Mesenteric fat pad (tissue), 1 donor: ENCODE data around the gene TREM1. TPM values are rescaled to one million over a fixed set of nuclear protein-coding genes. Genes with fewer than 3 reads are reported as not detected.

Experiments used
- DNase-seq: peaks from one replicate; pipeline ENCODE4 v3.0.0-alpha.2; 2020; ENCODE audit warnings: low spot score
- long read RNA-seq: library from polyadenylated mRNA; unstranded; transcript quantifications from one replicate; pipeline ENCODE4 v2.0.0, GENCODE V29; 2020
- total RNA-seq: library from RNA; stranded (reverse); fragmentation: NEBNext Ultra II Directional; extraction: Animal tissue kit (Norgen Biotek cat#: 25700); gene quantifications from one replicate; pipeline ENCODE4 v1.2.1, GENCODE V29; 2021
- donor health status: DM: yes; HTN: yes; CAD: no.

Gene TREM1
- total RNA-seq = 20.6 TPM
- long read RNA-seq, transcript TREM1-201 (4 exons, 1,690 nt) = major isoform, 7 of 13 reads
- long read RNA-seq, partial matches to known transcripts = 0 of 13 reads
- long read RNA-seq, other reads (novel, unspliced or antisense) = 5 of 13 reads

DNA sequence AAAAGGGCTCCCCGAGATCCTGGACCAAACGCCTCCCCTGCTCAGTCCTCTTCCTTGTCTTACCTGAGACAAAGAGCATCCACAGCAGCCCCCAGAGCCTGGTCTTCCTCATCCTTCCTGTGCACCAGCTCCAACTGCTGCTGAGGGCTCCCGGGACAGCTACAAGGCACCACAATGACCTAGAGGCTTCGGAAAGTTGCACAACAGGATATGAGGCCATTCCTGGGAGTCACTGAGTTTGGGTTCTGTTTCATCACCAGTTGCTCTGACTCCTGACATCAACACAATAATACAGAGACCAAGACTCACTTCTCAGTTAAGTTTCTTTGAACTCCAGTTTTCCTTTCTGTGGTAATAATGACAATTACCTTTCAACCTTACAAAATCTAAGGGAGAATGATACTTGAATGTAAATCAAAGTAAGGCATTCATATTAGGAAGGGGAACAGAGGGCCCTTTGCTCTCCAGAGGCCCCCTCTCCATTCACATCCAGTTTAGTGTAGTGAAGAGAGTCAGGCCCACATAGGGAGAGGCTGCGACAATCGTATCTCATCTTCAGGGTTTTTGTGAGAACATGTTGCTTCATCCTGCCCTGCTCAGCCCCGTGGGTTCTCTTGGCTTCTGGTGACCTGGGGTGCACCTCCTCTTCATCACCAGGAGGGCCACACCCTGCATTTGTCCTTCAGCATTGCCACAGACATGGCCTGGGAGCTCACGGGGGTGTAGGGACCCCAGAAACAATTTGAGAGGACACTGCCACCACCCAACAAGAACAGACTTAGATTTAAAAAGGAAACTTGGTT lies at the start of gene TREM1:
TSS of gene TREM1 (minus strand) at position 139 of the 803 bp plus-strand sequence. CDS start at position 112, 27 bp downstream.
- no peak for DNase-seq

DNA sequence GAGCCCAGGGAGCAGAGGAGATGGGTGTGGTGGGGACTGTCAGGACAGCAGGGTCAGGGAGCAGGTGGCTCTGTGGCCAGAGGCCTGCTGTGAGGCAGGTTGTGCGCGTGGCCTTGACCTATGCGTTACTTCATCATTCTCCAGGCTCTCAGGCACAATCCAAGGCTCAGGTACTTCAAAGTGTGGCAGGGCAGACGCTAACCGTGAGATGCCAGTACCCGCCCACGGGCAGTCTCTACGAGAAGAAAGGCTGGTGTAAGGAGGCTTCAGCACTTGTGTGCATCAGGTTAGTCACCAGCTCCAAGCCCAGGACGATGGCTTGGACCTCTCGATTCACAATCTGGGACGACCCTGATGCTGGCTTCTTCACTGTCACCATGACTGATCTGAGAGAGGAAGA lies 49.5 kb upstream of the TREM1 start:
- no peak for DNase-seq

DNA sequence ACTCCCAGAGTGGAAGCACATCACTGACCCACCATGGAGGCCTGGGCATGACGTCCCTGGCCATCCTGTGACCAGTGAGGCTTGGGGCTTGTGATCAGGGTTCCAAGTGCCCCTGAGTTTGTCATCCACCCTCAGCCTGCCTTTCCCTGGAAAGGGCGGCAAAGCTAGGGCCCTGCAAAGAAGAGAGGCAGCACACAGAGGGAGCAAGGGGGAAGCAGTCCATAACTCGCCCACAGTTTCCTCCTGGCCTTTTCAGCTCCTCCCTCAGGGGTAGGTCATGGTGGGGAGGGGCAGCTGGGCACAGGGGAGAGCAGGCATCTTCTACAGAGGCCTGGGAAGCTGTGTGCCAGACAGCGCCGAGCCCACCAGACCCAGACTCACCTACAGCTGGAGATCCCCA lies 48.8 kb upstream of the TREM1 start, which contains the start of gene NCR2:
TSS of gene NCR2 (plus strand) at position 313 of the 400 bp plus-strand sequence. CDS start 269 bp downstream, outside the sequence.
- DNase-seq = no peak

DNA sequence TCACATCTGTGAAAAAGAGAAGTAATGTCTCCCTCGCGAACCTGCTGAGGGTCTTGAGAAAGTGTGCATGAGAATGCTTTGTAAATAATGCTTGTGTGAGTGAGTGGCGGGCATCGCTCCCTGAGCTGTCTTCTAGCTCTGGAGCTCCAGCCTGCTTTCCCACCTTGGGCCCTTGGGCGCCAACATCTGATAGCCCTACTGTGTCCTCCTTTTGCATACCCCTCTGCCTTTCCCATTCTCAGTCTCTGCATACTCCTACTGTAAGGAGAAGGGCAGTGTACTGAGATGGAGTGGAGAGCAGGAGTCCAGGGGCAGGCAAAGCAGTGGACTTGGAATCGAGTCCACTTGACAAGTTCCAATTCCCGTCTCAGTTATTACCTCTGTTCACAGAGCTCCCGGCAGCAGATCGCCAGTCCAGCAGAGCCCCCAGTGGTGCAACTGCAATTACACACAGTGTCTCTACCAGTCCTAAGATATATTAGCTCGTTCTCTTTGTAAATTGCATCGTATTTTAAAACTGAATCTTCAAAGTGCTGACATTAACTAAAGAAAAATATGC lies 48.1 kb upstream of the TREM1 start:
- no peak for DNase-seq

DNA sequence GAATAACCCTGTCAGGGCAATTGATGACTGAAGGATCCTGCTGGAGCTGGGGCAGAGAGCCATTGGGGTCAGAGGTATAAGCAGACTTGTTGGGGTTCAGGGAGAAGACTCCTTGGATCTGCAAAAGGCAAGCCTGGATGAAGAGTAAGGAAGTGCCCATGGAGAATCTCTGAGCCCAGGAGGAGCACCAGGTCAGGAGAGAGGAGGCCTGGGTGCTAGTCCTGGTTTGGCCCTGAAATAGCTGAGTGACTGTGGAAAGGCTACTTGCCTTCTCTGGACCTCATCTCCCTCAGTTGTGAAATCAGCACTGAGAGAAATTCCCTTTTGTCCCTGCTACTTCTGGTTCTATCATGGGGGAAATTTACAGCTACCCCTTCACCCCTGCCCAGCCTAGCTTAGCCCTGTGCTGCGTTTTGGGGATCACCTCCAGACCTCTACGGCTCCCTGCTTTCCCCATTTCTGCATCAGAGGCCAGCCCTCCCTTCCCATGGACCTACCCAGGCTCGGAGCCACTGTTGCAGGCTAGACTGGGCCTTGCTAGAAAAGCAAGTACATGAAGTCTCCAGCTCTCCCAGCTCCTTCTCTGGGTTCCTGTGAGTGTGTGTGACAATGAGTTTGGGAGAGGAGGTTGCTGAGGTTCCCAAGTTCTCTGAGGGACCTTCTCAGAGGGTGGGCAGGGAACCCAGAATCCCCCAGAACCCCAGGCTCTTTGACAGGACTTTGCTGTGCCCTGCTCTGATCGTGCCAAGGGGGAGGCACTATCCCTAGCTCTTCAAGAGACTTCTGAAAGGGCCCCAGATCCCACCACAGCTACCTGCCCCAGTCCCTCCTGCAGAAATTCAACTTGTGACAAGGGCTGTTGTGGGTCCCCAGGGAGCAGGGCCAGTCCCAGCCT lies 46.6 kb upstream of the TREM1 start:
- DNase-seq = no peak

DNA sequence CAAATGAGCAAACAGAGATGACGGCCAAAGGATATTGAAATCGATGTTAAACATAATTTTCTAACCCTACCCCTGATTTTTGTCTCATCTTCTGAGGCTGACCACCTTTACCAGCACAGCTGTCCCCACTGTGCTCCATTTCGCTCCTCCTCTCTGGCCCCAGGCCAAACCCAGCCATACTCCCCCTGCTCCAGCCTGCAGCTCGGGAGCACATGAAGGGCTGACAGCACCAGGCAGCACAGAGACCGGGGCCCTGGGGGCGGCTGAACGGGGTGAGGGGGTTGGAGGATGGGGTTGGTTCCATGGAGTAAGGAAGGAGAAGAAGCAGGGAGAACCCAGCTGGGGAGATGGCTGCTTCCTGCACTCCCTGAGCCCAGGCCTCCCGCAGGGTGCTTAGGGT lies 45.8 kb upstream of the TREM1 start:
- DNase-seq = no peak

DNA sequence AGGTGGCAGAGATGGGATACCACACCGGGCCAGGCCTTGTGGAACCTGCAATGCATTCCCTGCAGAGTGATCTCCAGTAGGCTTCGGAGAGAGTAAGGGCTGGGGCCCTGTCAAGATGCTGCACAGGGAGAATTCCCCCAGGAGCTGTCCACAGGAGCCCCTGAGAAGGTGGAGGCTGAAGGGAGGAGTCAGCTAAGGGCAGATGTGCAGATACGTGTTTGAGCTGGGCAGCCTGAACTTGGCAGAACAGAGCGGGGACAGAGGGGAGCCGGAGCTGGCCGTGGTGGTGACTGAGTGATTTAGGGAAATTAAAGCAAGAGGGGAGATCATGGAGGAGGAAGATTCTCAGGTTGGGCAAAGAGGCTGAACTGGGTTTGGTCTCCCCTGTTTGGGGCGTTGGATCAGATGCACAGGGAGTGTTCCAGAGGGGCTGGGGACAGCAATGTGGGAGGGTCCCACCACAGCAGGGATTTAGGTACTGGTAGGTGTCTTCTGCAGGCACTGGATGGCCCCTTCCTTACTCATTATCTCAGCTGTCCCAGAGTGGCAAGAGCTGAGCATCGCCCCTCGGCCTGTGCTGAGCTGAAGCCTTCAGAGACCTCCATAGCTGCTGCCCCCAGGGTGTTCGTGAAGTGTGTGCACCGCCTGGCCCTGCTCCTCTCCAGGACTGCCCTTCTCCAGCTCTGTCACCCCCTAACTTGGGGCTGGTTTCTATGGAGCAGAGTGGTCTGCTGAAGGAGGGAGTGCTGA lies 45.1 kb upstream of the TREM1 start:
- DNase-seq = no peak

DNA sequence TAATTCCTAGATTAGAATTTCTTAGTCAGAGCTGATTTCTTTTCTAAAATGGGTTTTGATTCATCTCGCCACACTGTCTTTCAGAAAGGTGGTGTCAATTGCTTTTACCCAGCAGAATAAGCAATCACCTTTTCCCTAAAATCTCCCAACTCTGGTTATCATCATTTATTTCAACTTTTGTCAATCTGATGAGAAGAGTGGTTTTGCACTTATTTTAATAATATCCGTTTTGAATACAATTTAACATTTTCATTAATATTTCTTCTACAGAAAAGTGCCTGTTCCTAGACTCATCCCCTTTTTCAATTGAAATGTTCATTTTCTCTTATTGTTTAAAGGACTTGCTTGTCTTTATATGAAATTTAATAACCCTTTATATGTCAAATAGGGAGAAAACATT lies 40.7 kb upstream of the TREM1 start:
- no peak for DNase-seq

DNA sequence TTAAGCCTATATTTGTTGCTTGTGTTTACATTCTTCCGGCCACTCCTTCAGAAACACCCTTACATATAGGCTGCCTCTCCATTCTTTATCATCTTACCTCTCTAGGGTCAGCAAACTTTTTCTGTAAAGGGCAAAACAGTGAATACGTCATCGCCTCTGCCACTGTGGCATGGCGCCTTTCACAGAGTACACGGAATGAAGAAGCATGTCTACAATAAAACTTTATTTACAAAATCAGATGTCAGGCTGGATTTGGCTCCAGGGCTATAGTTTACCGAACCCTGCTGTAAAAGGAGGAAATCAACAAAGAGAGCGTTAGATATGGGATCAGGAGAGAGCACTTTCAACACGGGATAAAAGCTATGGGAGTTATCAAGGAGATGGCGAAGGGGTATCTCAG lies 39.6 kb upstream of the TREM1 start:
- DNase-seq = no peak

DNA sequence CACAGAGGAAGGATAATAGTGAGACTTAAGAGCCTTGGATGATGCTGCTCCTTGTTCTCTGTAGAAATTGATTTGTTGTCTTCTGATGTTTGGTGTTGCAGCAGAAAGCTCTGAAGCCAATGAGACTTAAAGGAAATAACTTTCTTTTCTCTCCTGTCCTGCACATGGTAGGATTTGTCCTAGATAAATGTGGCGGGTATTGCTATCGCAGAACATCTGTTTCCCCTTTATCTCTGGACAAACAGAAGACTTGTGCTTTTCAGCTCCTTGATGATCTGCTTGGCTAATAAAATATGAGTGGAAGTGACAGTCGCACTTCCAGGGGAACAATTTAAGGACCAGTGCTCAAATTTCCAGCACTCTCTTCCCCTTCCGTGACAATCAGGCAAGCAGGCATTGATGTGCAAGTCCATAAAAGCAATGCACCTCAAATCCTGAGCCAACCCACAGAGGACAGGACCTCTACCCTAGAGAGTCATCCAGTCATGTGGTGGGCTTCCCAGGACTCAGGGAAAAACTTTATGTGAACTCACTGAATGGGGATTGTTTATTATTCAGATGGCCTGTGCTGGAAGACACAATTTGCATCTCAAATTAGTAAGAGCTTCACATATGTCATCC lies 39.1 kb upstream of the TREM1 start:
- DNase-seq = no peak

DNA sequence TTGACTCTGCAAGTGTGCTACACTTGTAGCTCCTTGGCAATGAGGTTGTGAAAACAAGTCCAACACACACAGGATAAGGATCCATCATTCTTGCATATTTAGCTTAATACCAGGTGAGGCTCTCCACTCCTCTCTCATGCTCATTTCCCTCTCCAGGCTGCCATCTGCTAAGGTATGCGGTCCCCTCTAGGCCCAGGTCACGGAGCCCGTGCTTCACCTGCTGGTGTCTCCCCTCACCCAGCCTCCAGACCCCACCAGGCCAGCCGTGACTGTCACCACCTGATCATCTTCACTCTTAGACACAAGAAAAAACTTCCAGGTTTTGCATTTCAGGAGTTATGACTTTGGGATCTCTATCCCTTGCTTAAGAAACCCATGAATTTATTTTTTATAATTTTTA lies 34.7 kb upstream of the TREM1 start:
- DNase-seq = no peak

DNA sequence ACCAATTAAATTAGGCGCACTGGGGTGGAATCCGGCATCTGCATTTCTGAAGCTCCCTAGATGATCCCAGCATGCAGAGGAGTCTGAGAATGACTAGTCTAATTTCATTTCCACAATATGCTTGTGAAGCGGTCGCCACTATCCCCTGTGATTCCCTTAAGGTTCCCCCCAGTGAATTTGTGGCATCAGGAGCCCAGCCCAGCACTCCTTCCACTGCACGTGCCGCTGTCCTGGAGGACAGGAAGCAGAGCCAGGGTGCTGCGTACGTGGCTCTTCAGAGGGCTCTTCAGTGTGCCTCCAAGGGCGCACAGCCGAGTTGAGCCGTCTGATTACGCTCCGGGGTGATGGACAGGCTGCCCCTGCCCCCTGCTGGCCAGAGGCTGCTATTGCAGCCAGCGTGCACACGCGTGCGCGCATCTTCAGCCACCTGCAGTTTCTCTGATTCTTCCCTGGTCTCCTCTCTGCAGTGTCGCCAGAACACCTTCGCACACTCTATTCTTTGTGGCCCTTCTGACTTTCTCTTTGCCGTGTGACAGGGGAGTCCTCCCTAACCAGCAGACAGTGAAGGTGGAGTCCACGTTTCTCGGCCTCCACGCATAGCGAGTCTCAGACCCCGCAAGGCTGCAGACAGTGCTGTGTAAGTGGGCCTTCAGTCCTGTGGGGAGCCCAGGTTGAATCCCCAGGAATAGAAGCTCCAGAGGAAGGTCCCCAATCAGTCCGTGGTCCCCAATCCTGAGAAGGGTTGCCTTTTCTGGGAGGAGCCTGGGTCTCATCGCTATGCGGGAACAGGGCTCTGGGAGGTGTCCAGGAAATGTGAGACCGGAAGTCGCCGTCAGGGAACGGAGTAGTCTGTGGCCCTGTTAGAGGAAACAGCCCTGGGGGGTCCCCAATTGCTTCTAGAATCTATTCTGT lies 32.4 kb upstream of the TREM1 start:
- DNase-seq = no peak

DNA sequence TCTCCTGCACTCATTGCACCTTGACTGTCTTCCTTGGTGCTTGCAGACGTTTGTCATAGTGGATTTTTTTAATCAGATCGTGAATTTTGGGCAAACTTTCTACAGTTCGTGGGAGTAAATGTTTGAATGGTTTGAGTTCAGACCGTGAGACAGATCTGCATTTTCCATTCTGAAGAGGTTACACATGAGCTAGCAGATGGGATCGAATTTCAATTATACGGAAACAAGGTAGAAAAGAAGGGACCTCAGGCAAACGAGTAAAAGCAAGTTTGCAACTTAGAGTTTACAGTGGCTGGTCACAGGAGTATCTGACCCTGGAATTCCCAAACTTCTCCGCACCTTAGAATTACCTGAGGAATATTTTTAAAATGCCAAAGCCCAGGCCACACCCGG lies 31.8 kb upstream of the TREM1 start:
- DNase-seq = no peak

DNA sequence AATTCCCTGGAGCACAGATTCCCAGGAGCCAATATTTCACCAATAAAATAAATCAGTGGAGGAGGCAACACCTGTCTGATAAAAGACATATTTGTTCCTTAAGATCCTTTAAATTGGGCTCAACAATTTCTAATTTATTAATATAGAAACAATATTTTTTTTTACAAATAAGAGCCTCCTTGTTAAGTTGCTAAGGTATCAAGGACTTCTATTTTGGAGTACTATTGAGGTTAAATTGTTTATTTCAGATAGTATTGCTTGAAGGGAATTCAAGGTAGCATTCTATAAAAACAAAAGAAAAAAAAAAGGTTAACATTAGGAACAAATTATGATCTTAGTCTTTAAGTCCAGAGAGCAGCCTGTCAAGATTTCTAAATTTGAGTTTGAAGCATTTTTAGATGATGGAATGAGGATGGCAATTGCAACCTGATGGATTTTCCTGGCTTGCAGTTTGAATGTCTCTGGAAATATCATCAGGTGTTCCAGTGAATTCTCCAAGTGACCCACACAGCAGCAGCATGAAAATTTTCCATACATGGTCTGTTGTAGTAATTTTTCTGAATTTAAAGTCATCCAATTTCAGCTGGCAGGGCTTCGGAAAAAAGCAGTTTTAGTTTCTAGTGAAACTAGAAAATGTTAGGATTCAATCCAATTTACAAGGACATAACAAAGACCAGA lies 29.6 kb upstream of the TREM1 start:
- DNase-seq = no peak

DNA sequence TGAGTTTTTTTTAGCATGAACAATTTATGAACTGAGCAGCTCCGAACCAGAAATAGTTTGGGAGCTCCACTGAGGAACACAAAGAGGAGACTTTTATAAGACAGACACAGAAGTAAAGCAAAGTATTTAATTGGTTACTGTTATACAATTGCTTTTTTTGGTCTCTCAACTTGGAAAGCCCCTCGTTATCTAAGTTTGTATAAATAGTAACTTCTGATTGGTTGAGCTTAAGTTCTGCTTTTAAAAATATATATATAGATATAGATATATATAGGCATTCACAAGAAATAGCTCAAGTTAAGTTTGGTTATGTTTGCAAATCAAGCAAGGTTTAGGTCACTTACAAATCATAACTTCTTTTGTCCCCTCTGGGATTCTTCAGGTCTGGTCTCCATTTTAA lies 28.7 kb upstream of the TREM1 start:
- DNase-seq = no peak

DNA sequence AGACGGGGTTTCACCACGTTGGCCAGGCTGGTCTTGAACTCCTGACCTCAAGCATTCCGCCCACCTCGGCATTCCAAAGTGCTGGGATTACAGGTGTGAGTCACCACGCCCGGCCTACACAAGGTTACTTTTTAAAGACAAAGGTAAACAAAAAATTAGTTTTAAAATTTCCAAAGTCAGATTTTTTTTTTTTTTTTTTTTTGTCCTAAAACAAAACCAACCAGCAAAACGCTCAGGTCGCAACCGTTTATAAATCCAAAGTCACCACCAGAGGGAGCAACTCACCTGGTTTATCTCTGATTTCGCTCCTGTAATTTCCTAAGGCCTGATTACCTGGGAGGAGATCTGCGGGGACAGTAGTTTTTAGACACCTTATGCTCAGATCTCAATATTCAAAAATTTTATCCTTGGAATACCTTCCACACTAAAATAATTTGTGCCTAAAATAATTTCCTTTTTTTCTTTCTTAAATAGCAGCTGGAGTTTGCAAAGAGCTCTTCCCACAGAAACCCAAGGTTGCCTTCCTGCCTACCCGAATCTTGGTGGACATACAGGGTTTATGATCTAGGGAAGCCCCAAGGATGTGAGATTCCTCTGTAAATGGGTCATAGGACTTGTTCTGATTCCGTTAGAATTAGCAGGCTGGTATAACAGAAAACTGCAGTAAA lies 19.8 kb upstream of the TREM1 start:
- DNase-seq = no peak

DNA sequence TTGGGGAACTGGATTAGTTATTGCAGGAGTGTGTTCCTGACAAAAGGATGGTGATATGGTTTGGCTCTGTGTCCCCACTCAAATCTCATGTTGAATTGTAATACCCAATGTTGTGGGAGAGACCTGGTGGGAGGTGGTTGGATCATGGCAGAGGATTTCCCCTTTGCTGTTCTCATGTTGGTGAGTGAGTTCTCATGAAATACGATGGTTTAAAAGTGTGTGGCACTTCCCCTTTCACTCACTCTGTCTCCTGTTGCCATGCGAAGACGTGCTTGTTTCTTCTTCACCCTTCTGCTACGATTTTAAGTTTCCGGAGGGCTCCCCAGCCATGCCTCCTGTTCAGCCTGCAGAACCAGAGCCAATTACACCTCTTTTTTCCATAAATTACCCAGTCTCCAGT lies 16.2 kb upstream of the TREM1 start:
- no peak for DNase-seq

DNA sequence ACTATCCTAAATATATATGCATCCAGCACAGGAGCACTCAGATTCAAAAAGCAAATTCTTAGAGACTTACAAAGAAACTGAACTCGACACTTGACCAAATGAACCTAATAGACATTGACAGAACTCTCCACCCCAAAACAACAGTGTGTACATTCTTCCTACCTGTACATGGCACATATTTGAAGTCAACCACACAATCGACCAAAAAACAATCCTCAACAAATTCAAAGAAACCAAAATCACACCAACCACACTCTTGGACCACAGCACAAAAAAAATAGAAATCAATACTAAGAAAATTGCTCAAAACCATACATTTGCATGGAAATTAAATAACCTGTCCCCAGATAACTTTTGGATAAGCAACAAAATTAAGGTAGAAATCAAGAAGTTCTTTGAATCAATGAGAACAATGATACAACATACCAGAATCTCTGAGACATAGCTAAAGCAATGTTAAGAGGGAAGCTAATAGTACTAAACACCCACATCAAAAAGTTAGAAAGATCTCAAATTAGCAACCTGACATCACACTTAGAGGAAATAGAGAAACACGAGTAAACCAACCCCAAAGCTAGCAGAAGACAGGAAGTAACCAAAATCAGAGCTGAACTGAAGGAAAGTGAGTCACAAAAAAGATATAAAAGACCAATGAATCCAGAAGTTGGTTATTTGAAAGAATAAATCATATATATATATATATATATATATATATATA lies 12.5 kb upstream of the TREM1 start:
- DNase-seq = no peak
